HepG2 (cell line): ENCODE data around the gene ZCCHC24. TPM values are rescaled to one million over a fixed set of nuclear protein-coding genes. Genes with fewer than 3 reads are reported as not detected.

Source experiments
- ATAC-seq: fragments of 200-7000 bp; cut with Tn5 transposase; 3 replicates; pipeline ENCODE4 v1.9.1; 2020; ENCODE audit warnings: mild to moderate bottlenecking, moderate library complexity
- BruUV-seq: library from RNA; stranded (reverse); fragments of 400-500 nt; replicated peaks from 2 replicates; lab custom pipeline; 2021; lab: Mats Ljungman, UMichigan
- CTCF ChIA-PET: fragments of 300-600 bp; formaldehyde crosslinking; extraction: SDS; loops from one replicate; lab custom pipeline; 2021; ENCODE audit warnings: low total read pairs, inconsistent platforms, low intra/inter-chr PET ratio; lab: Yijun Ruan, JAX
- POLR2A ChIA-PET: fragments of 350-600 bp; sonication (Branson Sonifier 250); formaldehyde crosslinking; loops from one replicate; lab custom pipeline; 2020; ENCODE audit warnings: antibody characterized with exemption, inconsistent platforms; lab: Yijun Ruan, JAX
- DNase-seq: peaks from one replicate; pipeline ENCODE4 v3.0.0-alpha.2; 2015; ENCODE audit warnings: low spot score
- FAIRE-seq: peaks from 3 replicates; lab custom pipeline; 2011; peaks lifted over from hg19 to GRCh38; lab: Jason Lieb, UNC
- H2AFZ ChIP-seq: one replicate; pipeline ENCODE4 v1.6.1; 2011; ENCODE audit warnings: low read length, inconsistent platforms
- H3K27ac ChIP-seq: fragments of 300-600 bp; 3 replicates; pipeline ENCODE4 v1.8.0; 2011; ENCODE audit warnings: mixed run types, mild to moderate bottlenecking, mixed read lengths, low read length, inconsistent platforms; ENCODE audit not compliant: insufficient read depth; ENCODE audit errors: extremely low read length
- H3K27me3 ChIP-seq, 2 experiments: fragments of 200-600 bp in 1 of 2; 2 replicates in 1 of 2; 3 replicates in 1 of 2; pipeline versions ENCODE4 v1.6.0 to v1.8.0; 2011; ENCODE audit warnings: low read length in 2 of 2, mild to moderate bottlenecking in 2 of 2, moderate library complexity in 2 of 2, inconsistent platforms in 1 of 2; ENCODE audit not compliant: insufficient read depth in 2 of 2, control insufficient read depth in 1 of 2
- H3K36me3 ChIP-seq, 2 experiments: fragments of 200-600 bp in 1 of 2; replicated peaks in 1 of 2; 2 replicates in 1 of 2; 3 replicates in 1 of 2; pipeline versions ENCODE4 v1.5.1 to v1.8.0; 2011; ENCODE audit warnings: low read length in 2 of 2, inconsistent platforms in 1 of 2; ENCODE audit not compliant: insufficient read depth in 2 of 2, control insufficient read depth in 1 of 2
- H3K4me1 ChIP-seq: 2 replicates; pipeline ENCODE4 v1.5.1; 2012; ENCODE audit warnings: low read length, inconsistent platforms; ENCODE audit not compliant: insufficient read depth
- H3K4me2 ChIP-seq: 2 replicates; pipeline ENCODE4 v1.6.0; 2011; ENCODE audit warnings: low read depth, low read length, inconsistent platforms
- H3K4me3 ChIP-seq, 3 experiments: fragments of 200-600 bp in 1 of 3; sonication (generic), shearing (Covaris generic) in 1 of 3; replicated peaks in 1 of 3; 2 replicates each; pipeline ENCODE4 v1.5.1; 2011 to 2016; ENCODE audit warnings: low read length in 3 of 3, inconsistent platforms in 2 of 3, low read depth in 2 of 3, mild to moderate bottlenecking in 2 of 3, control low read depth in 1 of 3, mixed read lengths in 1 of 3; ENCODE audit not compliant: insufficient read depth in 1 of 3
- H3K79me2 ChIP-seq: one replicate; pipeline ENCODE4 v1.6.1; 2011; ENCODE audit warnings: low read length, inconsistent platforms; ENCODE audit not compliant: insufficient read depth
- H3K9ac ChIP-seq: 2 replicates; pipeline ENCODE4 v1.6.0; 2011; ENCODE audit warnings: mild to moderate bottlenecking, low read depth, low read length, inconsistent platforms; ENCODE audit not compliant: insufficient read depth
- H3K9me3 ChIP-seq: 2 replicates; pipeline ENCODE4 v1.5.1; 2012; ENCODE audit warnings: mild to moderate bottlenecking, low read length
- H4K20me1 ChIP-seq: 2 replicates; pipeline ENCODE4 v1.6.0; 2011; ENCODE audit warnings: inconsistent platforms, mild to moderate bottlenecking, low read length, moderate library complexity; ENCODE audit not compliant: insufficient read depth
- BCL6 ChIP-seq: IDR thresholded peaks from 2 replicates; pipeline ENCODE4 v1.6.1; 2016; ENCODE audit warnings: missing genetic modification reagents, missing compliant biosample characterization
- JUND ChIP-seq: sonication (generic); formaldehyde crosslinking; IDR thresholded peaks from 2 replicates; pipeline ENCODE4 v1.8.0; 2022; ENCODE audit warnings: mild to moderate bottlenecking, missing genetic modification reagents
- KMT2A ChIP-seq: sonication (generic); formaldehyde crosslinking; IDR thresholded peaks from 2 replicates; pipeline ENCODE4 v1.4.0; 2020; ENCODE audit warnings: missing genetic modification reagents
- LCORL ChIP-seq, 2 experiments: fragments of 450-650 bp in 1 of 2; sonication (generic) in 1 of 2; formaldehyde crosslinking in 1 of 2; IDR thresholded peaks; 2 replicates each; pipeline versions ENCODE4 v1.5.0 to v1.6.1; 2017 to 2020; ENCODE audit warnings: antibody characterized with exemption in 1 of 2, missing genetic modification reagents in 1 of 2
- MAFF ChIP-seq: IDR thresholded peaks from 2 replicates; pipeline ENCODE4 v1.6.1; 2011; ENCODE audit warnings: low read depth, low read length, improper control_type of control experiment
- THAP7 ChIP-seq: sonication (generic); formaldehyde crosslinking; IDR thresholded peaks from 2 replicates; pipeline ENCODE4 v1.8.1; 2023; ENCODE audit warnings: mild to moderate bottlenecking, missing genetic modification reagents
- ZFP1 ChIP-seq: IDR thresholded peaks from 2 replicates; pipeline ENCODE4 v1.6.1; 2016
- ZGPAT ChIP-seq: IDR thresholded peaks from 2 replicates; pipeline ENCODE4 v1.6.1; 2016; ENCODE audit warnings: mild to moderate bottlenecking
- ZNF337 ChIP-seq: sonication (generic); formaldehyde crosslinking; IDR thresholded peaks from 2 replicates; pipeline ENCODE4 v1.5.1; 2020; ENCODE audit warnings: missing genetic modification reagents, low read depth, mild to moderate bottlenecking, borderline replicate concordance
- ZNF407 ChIP-seq: sonication (generic); formaldehyde crosslinking; IDR thresholded peaks from one replicate; pipeline ENCODE4 v1.5.1; 2020; ENCODE audit warnings: mild to moderate bottlenecking, missing genetic modification reagents; ENCODE audit errors: not compliant biosample characterization
- ZNF496 ChIP-seq: sonication (generic); formaldehyde crosslinking; IDR thresholded peaks from 2 replicates; pipeline ENCODE4 v1.8.1; 2023; ENCODE audit warnings: mild to moderate bottlenecking, moderate library complexity, missing genetic modification reagents; ENCODE audit not compliant: insufficient replicate concordance
- ZNF788 ChIP-seq: sonication (generic); formaldehyde crosslinking; IDR thresholded peaks from 2 replicates; pipeline ENCODE4 v1.5.0; 2020; ENCODE audit warnings: mild to moderate bottlenecking, missing genetic modification reagents, borderline replicate concordance
- ZNF841 ChIP-seq: sonication (generic); formaldehyde crosslinking; IDR thresholded peaks from 2 replicates; pipeline ENCODE4 v1.8.1; 2023; ENCODE audit warnings: missing genetic modification reagents, borderline replicate concordance
- WGBS: methylation state at CpG from one replicate; pipeline ENCODE4 v1.1.6; 2017; ENCODE audit warnings: low lambda C conversion rate; 5-methylcytosine and 5-hydroxymethylcytosine counted together
- in situ Hi-C: cut with HindIII; loops from 2 replicates; pipeline ENCODE4 v1.10.0; 2017; ENCODE audit warnings: low pct_unique_long_range_greater_than_20kb; ENCODE audit not compliant: extremely low pct_ligation_motif_present
- intact Hi-C: fragments of 100-400 bp; cut with micrococcal nuclease; formaldehyde crosslinking; loops from one replicate; pipeline ENCODE4 v1.10.0; 2022; ENCODE audit not compliant: unreplicated experiment
- polyA plus RNA-seq, 8 experiments: library from polyadenylated mRNA; depleted of rRNA in 3 of 8; stranded (reverse) in 7 of 8; unstranded in 1 of 8; fragments of >200 nt; fragmentation: Illumina TruSeq in 4 of 8; extraction: Trizol in 4 of 8; gene quantifications; 2 replicates each; pipeline versions ENCODE4 v1.2.1 to v1.2.3, GENCODE V29; 2011 to 2016; ENCODE audit warnings: low read depth in 4 of 8, missing spikeins in 1 of 8, mixed read lengths in 1 of 8; ENCODE audit not compliant: insufficient read depth in 1 of 8
- total RNA-seq, 5 experiments: library from RNA; depleted of rRNA; stranded (reverse); fragments of >200 nt; fragmentation: Illumina TruSeq; extraction: Trizol; gene quantifications; 2 replicates each; pipeline ENCODE4 v1.2.3, GENCODE V29; 2016; ENCODE audit warnings: low read depth in 1 of 5

The ZCCHC24 gene
- total and polyA plus RNA-seq, 2 of the 13 experiments (the other 11 are each of a cell fraction or from before 2014, with no cell fraction given), result 3.1 to 7.9 TPM

GRCh38 chr10:79399223-79399831 is 46.1 kb downstream of the ZCCHC24 start (continued):
- TF ChIP-seq ZNF496 (CRISPR knock-in tag), result no peak
- no peak for TF ChIP-seq LCORL (IDR thresholded peaks at IDR 0.05)
- TF ChIP-seq LCORL (CRISPR knock-in tag; IDR thresholded peaks at IDR 0.05), result no peak
- TF ChIP-seq ZNF337, result no peak
- no peak for TF ChIP-seq THAP7
- TF ChIP-seq KMT2A (CRISPR knock-in tag), result no peak
- no peak for TF ChIP-seq ZNF841
- TF ChIP-seq, all 625 proteins: peak for 0

- FAIRE-seq, result no peak
- TF ChIP-seq JUND (CRISPR knock-in tag) (no peak), ZFP1 (CRISPR knock-in tag) (no peak), BCL6 (CRISPR knock-in tag) (no peak), ZNF407 (CRISPR knock-in tag) (no peak), MAFF (no peak), ZGPAT (no peak), ZNF788 (CRISPR knock-in tag) (no peak)
Measured at GRCh38 chr10:79398642-79399041, 46.8 kb downstream of the ZCCHC24 start.

More at GRCh38 chr10:79398642-79399041, 46.8 kb downstream of the ZCCHC24 start:
- in situ Hi-C loops, result no loop called here
- no peaks in the 10 kb centered on the region for H3K9me3 ChIP-seq
- peaks cover 60% of the 10 kb centered on the region for H3K4me1 ChIP-seq
- H2AFZ ChIP-seq, result no peak overlapping the region
- peaks cover 0 to 1% of the 10 kb centered on the region in 2 experiments; a peak in 2 of 5 replicates for H3K36me3 ChIP-seq
- no peaks in the 10 kb centered on the region for H3K79me2 ChIP-seq
- H4K20me1 ChIP-seq, result no peaks in the 10 kb centered on the region
- no TSS peak for BruUV-seq
- no peak overlapping the region for H3K4me2 ChIP-seq
- intact Hi-C loops, result no loop called here
- no peak overlapping the region for H3K27ac ChIP-seq
- POLR2A ChIA-PET, result no interaction called here
- no peak for ATAC-seq
- H3K9ac ChIP-seq, result no peak overlapping the region
- no peak overlapping the region for H3K4me3 ChIP-seq
- no peak for DNase-seq
- CTCF ChIA-PET, result no interaction called here
- 91% methylated on average over 4 of the region's 4 CpGs for WGBS
- no peaks in the 10 kb centered on the region for H3K27me3 ChIP-seq
